Osteoblast (primary cell): ENCODE results near the gene RASEF. TPM values are rescaled to one million over a fixed set of nuclear protein-coding genes. Genes with fewer than 3 reads are reported as not detected.

Source experiments
- DNase-seq: peaks from one replicate; pipeline ENCODE4 v3.0.0; 2011; ENCODE audit warnings: low spot score, mixed read lengths; ENCODE audit not compliant: insufficient read length; ENCODE audit errors: missing footprints
- H2AFZ ChIP-seq: 2 replicates; pipeline ENCODE4 v1.6.0; 2011; ENCODE audit warnings: mild to moderate bottlenecking, low read length
- H3K27ac ChIP-seq: 2 replicates; pipeline ENCODE4 v1.5.1; 2011; ENCODE audit warnings: mild to moderate bottlenecking, low read depth, low read length, moderate library complexity
- H3K27me3 ChIP-seq: 2 replicates; pipeline ENCODE4 v1.6.0; 2012; ENCODE audit warnings: mild to moderate bottlenecking, control low read depth, inconsistent platforms, low read length, moderate library complexity; ENCODE audit not compliant: insufficient read depth
- H3K36me3 ChIP-seq: 2 replicates; pipeline ENCODE4 v1.5.1; 2011; ENCODE audit warnings: mild to moderate bottlenecking, low read length, control low read depth, moderate library complexity; ENCODE audit not compliant: insufficient read depth
- H3K4me1 ChIP-seq: 2 replicates; pipeline ENCODE4 v1.5.1; 2011; ENCODE audit warnings: mild to moderate bottlenecking, low read length, control low read depth, moderate library complexity; ENCODE audit not compliant: insufficient read depth
- H3K4me2 ChIP-seq: 2 replicates; pipeline ENCODE4 v1.6.0; 2011; ENCODE audit warnings: mild to moderate bottlenecking, low read length; ENCODE audit not compliant: insufficient read depth
- H3K4me3 ChIP-seq: fragments of 200-600 bp; sonication (generic); 3 replicates; pipeline ENCODE4 v1.5.1; 2012; ENCODE audit warnings: mild to moderate bottlenecking, low read length, inconsistent platforms; ENCODE audit not compliant: insufficient read depth
- H3K79me2 ChIP-seq: 2 replicates; pipeline ENCODE4 v1.6.0; 2012; ENCODE audit warnings: mild to moderate bottlenecking, low read length, control low read depth, inconsistent platforms; ENCODE audit not compliant: insufficient read depth
- H3K9me3 ChIP-seq: 2 replicates; pipeline ENCODE4 v1.5.1; 2011; ENCODE audit warnings: low read depth, low read length, control low read depth
- H4K20me1 ChIP-seq: 2 replicates; pipeline ENCODE4 v1.6.0; 2012; ENCODE audit warnings: mild to moderate bottlenecking, low read length, control low read depth; ENCODE audit not compliant: insufficient read depth
- CTCF ChIP-seq: IDR thresholded peaks from 2 replicates; pipeline ENCODE4 v1.5.1; 2011; ENCODE audit warnings: mild to moderate bottlenecking, low read depth, low read length, moderate library complexity; ENCODE audit errors: extremely low read depth
- total RNA-seq: library from RNA; depleted of rRNA; stranded (reverse); fragments of >200 nt; gene quantifications from 2 replicates; pipeline ENCODE4 v1.2.3, GENCODE V29; 2012

RASEF gene
- total RNA-seq, 1 donor = 1.4 TPM

DNA sequence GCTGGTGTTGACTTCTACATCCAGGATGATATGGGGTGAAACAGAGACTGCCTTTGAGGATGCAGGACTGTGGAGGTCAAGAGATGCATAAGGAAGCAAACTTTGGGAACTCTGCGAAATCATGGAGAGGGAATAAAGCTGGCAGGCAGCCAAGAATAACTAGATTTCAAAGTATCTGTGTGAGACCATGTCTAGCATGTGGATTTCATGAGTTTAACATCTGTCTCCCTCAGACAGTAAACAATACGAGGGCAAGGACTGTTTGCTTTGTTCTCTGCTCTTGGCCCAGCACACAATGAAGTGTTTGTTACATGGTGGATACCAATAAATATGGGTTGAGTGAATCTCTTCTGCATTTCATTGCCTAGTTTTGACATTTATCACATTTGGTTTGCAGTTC lies 71.3 kb downstream of the RASEF start:
- no peaks in the 10 kb centered on the region for H3K79me2 ChIP-seq
- H3K27ac ChIP-seq = no peak overlapping the region
- no peak for DNase-seq
- TF ChIP-seq CTCF = no peak
- no peaks in the 10 kb centered on the region for H3K9me3 ChIP-seq
- H3K4me2 ChIP-seq = no peak overlapping the region
- H3K4me3 ChIP-seq = no peak overlapping the region
- no peaks in the 10 kb centered on the region for H3K36me3 ChIP-seq
- no peaks in the 10 kb centered on the region for H4K20me1 ChIP-seq
- H3K4me1 ChIP-seq = no peaks in the 10 kb centered on the region
- no peak overlapping the region for H2AFZ ChIP-seq
- no peaks in the 10 kb centered on the region for H3K27me3 ChIP-seq

GRCh38 chr9:82989929-82990328 lies 73.0 kb downstream of the RASEF start:
- H3K36me3 ChIP-seq = no peaks in the 10 kb centered on the region
- no peaks in the 10 kb centered on the region for H3K4me1 ChIP-seq
- H3K4me3 ChIP-seq = no peak overlapping the region
- no peaks in the 10 kb centered on the region for H3K27me3 ChIP-seq
- H3K4me2 ChIP-seq = no peak overlapping the region
- DNase-seq = no peak
- no peaks in the 10 kb centered on the region for H4K20me1 ChIP-seq
- no peak overlapping the region for H2AFZ ChIP-seq
- H3K9me3 ChIP-seq = no peaks in the 10 kb centered on the region
- H3K27ac ChIP-seq = no peak overlapping the region
- no peak for TF ChIP-seq CTCF
- H3K79me2 ChIP-seq = no peaks in the 10 kb centered on the region

DNA sequence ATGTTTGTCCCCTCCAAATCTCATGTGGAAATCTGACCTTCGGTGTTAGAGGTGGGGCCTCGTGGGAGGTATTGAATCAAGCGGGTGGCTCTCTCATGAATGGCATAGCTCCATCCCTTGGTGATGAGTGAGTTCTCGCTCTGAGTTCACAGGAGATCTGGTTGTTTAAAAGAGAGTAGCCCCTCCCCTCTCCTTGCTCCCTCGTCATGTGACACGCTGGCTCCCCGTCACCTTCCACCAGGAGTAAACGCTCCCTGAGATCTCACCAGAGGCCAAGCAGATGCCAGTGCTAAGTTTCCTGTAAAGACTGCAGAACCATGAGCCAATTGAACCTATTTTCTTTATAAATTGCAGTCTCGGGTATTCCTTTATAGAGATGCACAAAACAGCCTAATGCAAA lies 74.5 kb downstream of the RASEF start:
- no peak for TF ChIP-seq CTCF
- H3K79me2 ChIP-seq = no peaks in the 10 kb centered on the region
- no peaks in the 10 kb centered on the region for H3K36me3 ChIP-seq
- DNase-seq = no peak
- H4K20me1 ChIP-seq = no peaks in the 10 kb centered on the region
- H3K9me3 ChIP-seq = no peaks in the 10 kb centered on the region
- H2AFZ ChIP-seq = no peak overlapping the region
- H3K4me3 ChIP-seq = no peak overlapping the region
- no peaks in the 10 kb centered on the region for H3K4me1 ChIP-seq
- no peak overlapping the region for H3K27ac ChIP-seq
- no peak overlapping the region for H3K4me2 ChIP-seq
- no peaks in the 10 kb centered on the region for H3K27me3 ChIP-seq

- no peak overlapping the region for H2AFZ ChIP-seq
- no peaks in the 10 kb centered on the region for H3K9me3 ChIP-seq
- no peak for TF ChIP-seq CTCF
- peak; percentile 15 for DNase-seq
- no peaks in the 10 kb centered on the region for H3K27me3 ChIP-seq
- no peaks in the 10 kb centered on the region for H4K20me1 ChIP-seq
- no peaks in the 10 kb centered on the region for H3K36me3 ChIP-seq
- no peak overlapping the region for H3K4me2 ChIP-seq
- H3K4me1 ChIP-seq = no peaks in the 10 kb centered on the region
- H3K27ac ChIP-seq = no peak overlapping the region
- H3K79me2 ChIP-seq = no peaks in the 10 kb centered on the region
- no peak overlapping the region for H3K4me3 ChIP-seq
Measured at GRCh38 chr9:82987370-82988189, 75.4 kb downstream of the RASEF start.
